T-helper 9 cell (primary cell): Measurements from ENCODE around the gene COPS6.

Source experiments
- DNase-seq: peaks from one replicate; pipeline ENCODE4 v3.0.0-alpha.2; 2020

The COPS6 gene

GRCh38 chr7:100080907-100081534, 7.7 kb upstream of the COPS6 start:
- no peak for DNase-seq

GRCh38 chr7:100081535-100082102, 7.2 kb upstream of the COPS6 start, which contains the start of gene ZNF3:
TSS of gene ZNF3 (minus strand) at chr7:100081723. CDS start at chr7:100077357, 4,366 bp downstream.
- peak; percentile 94 for DNase-seq

- no peak for DNase-seq
Measured at GRCh38 chr7:100082978-100083377, 5.8 kb upstream of the COPS6 start.

- no peak for DNase-seq
Measured at GRCh38 chr7:100085515-100085914, 3.3 kb upstream of the COPS6 start.

- no peak for DNase-seq
Measured at GRCh38 chr7:100087055-100087750, 1.6 kb upstream of the COPS6 start.

GRCh38 chr7:100088095-100088620, 611 bp upstream of the COPS6 start:
- DNase-seq: no peak

GRCh38 chr7:100089458-100090196, 858 bp downstream of the COPS6 start:
- DNase-seq: no peak

- no peak for DNase-seq
Measured at GRCh38 chr7:100090527-100091410, 2.0 kb downstream of the COPS6 start.

GRCh38 chr7:100091411-100092181, 2.8 kb downstream of the COPS6 start:
- DNase-seq: no peak

- DNase-seq: no peak
Measured at GRCh38 chr7:100093054-100093453, 4.3 kb downstream of the COPS6 start.

GRCh38 chr7:100093498-100093897, 4.7 kb downstream of the COPS6 start:
- no peak for DNase-seq

- no peak for DNase-seq
Measured at GRCh38 chr7:100093925-100094486, 5.2 kb downstream of the COPS6 start.

- no peak for DNase-seq
Measured at GRCh38 chr7:100095289-100095688, 6.5 kb downstream of the COPS6 start.

- DNase-seq: no peak
Measured at GRCh38 chr7:100095704-100096103, 6.9 kb downstream of the COPS6 start.

GRCh38 chr7:100098913-100099312, 10.1 kb downstream of the COPS6 start:
- DNase-seq: no peak

- no peak for DNase-seq
Measured at GRCh38 chr7:100099452-100099851, 10.7 kb downstream of the COPS6 start.

GRCh38 chr7:100100420-100101015, 11.7 kb downstream of the COPS6 start:
- peak; percentile 74 for DNase-seq

GRCh38 chr7:100101016-100101862, 12.5 kb downstream of the COPS6 start, which contains the start of the genes AP4M1 and MCM7:
TSS of gene AP4M1 (plus strand) at chr7:100101643. CDS start at chr7:100101715, 72 bp downstream.
TSS of gene MCM7 (minus strand) at chr7:100101397. CDS start at chr7:100101294, 103 bp downstream.
- peak; percentile 93 for DNase-seq
